ENCODE results near the gene SMIM9. TPM values are rescaled to one million over a fixed set of nuclear protein-coding genes. Genes with fewer than 3 reads are reported as not detected.

The SMIM9 gene
- polyA plus RNA-seq, 1 of the 3 experiments (the other 2 are of a cell fraction): not detected

- no peaks in the 10 kb centered on the region; the same call in 1 of the 2 replicates for H3K9me3 ChIP-seq
These were observed 14.6 kb downstream of the SMIM9 start for GRCh38 chrX:154819771-154820341.

More at GRCh38 chrX:154819771-154820341, 14.6 kb downstream of the SMIM9 start:
- Histone ChIP-seq H3K27me3 (ENCODE audit: insufficient read depth) (no peaks in the 10 kb centered on the region; the same call in 1 of the 2 replicates), H3K79me2 (ENCODE audit: insufficient read depth) (no peaks in the 10 kb centered on the region), H3K27ac (ENCODE audit: low read depth in 2 of 2, low read length in 1 of 2) (no peak overlapping the region), H3F3A (replicated peaks; ENCODE audit: insufficient read depth) (no peaks in the 10 kb centered on the region), H2AFZ (ENCODE audit: low read depth) (no peak overlapping the region), H3K4me2 (no peak overlapping the region), H3K4me3 (ENCODE audit: low read depth in 2 of 2, low read length in 1 of 2) (no peak overlapping the region), H3K9ac (no peak overlapping the region), H4K20me1 (ENCODE audit: insufficient read depth) (no peaks in the 10 kb centered on the region), H3K4me1 (ENCODE audit: control insufficient read depth in 1 of 2, insufficient read depth in 2 of 2, low read depth in 1 of 2, low read length in 1 of 2) (no peaks in the 10 kb centered on the region), H3K36me3 (replicated peaks in 1 of 2; ENCODE audit: control insufficient read depth in 1 of 2, insufficient read depth in 2 of 2, low read length in 1 of 2) (no peaks in the 10 kb centered on the region), H3K9me2 (no peaks in the 10 kb centered on the region)
- WGBS (ENCODE audit: low lambda C conversion rate): 42% methylated on average over 7 of the region's 7 CpGs
- TF ChIP-seq TEAD4 (IDR thresholded peaks at IDR 0.05; ENCODE audit: borderline replicate concordance, insufficient read depth): no peak
- TF ChIP-seq MAX (IDR thresholded peaks at IDR 0.05; ENCODE audit: low read depth): no peak
- TF ChIP-seq NFIC (IDR thresholded peaks at IDR 0.05; ENCODE audit: borderline replicate concordance): no peak
- no peak for TF ChIP-seq SIN3A (IDR thresholded peaks at IDR 0.05; ENCODE audit: borderline replicate concordance, low read depth, low read length)
- TF ChIP-seq EZH2phosphoT487 (IDR thresholded peaks at IDR 0.05; ENCODE audit: borderline replicate concordance, low read depth): no peak
- no peak for TF ChIP-seq MEF2A (IDR thresholded peaks at IDR 0.05; ENCODE audit: borderline replicate concordance, low read depth)
- TF ChIP-seq FOXM1 (IDR thresholded peaks at IDR 0.05; ENCODE audit: low read depth): no peak
- TF ChIP-seq EP300 (IDR thresholded peaks at IDR 0.05; ENCODE audit: borderline replicate concordance in 1 of 2, low read depth in 1 of 2, low read length in 1 of 2): no peak
- no peak for TF ChIP-seq USF2 (IDR thresholded peaks at IDR 0.05; ENCODE audit: borderline replicate concordance, low read depth, low read length)
- no peak for TF ChIP-seq IRF3 (IDR thresholded peaks at IDR 0.05; ENCODE audit: low read depth, low read length)
- no peak for TF ChIP-seq CHD2 (IDR thresholded peaks at IDR 0.05; ENCODE audit: low read length, partially characterized antibody)
- no peak for TF ChIP-seq RXRA (IDR thresholded peaks at IDR 0.05; ENCODE audit: borderline replicate concordance, low read depth)
- no peak for TF ChIP-seq FOXJ3 (CRISPR knock-in tag; IDR thresholded peaks at IDR 0.05)
- no peak for TF ChIP-seq CTCF (IDR thresholded peaks at IDR 0.05)
- no peak for TF ChIP-seq USF1 (IDR thresholded peaks at IDR 0.05; ENCODE audit: borderline replicate concordance, low read depth)
- TF ChIP-seq NRF1 (IDR thresholded peaks at IDR 0.05; ENCODE audit: low read depth, low read length): no peak
- TF ChIP-seq GABPA (IDR thresholded peaks at IDR 0.05; ENCODE audit: low read depth): no peak
- TF ChIP-seq PBX3 (IDR thresholded peaks at IDR 0.05): no peak
- TF ChIP-seq RFX5 (IDR thresholded peaks at IDR 0.05; ENCODE audit: low read length): no peak
- TF ChIP-seq RCOR1 (IDR thresholded peaks at IDR 0.05; ENCODE audit: low read length): no peak
- ChIA-PET CTCF (interaction anchor here (0.7 kb wide), 1 partner anchor 71 kb away, joined by 3 read pairs; no protein-coding TSS in a partner anchor), POLR2A (no interaction called here)
- DNase-seq: no peak

Measured in SK-N-SH (cell line).